Caki2 (cell line): ENCODE measurements around the gene WT1. TPM values are rescaled to one million over a fixed set of nuclear protein-coding genes. Genes with fewer than 3 reads are reported as not detected.

Source experiments
- DNase-seq: peaks from one replicate; pipeline ENCODE4 v3.0.0-alpha.2; 2015; ENCODE audit warnings: low read depth
- in situ Hi-C: cut with HindIII; loops from 2 replicates; pipeline ENCODE4 v1.10.0; 2016; ENCODE audit warnings: low sequenced_read_pairs, low pct_unique_long_range_greater_than_20kb, mixed read lengths
- total RNA-seq: library from RNA; depleted of rRNA; stranded (reverse); fragments of >200 nt; shearing (Covaris generic); gene quantifications from 2 replicates; pipeline ENCODE4 v1.2.3, GENCODE V29; 2014; ENCODE audit warnings: low replicate concordance

WT1 gene
- total RNA-seq, 1 experiment from 2014 or later: 0.64 TPM

GRCh38 chr11:32427935-32428664 lies 7.2 kb downstream of the WT1 start:
- in situ Hi-C loops: no loop called here
- DNase-seq: no peak

- in situ Hi-C loops: no loop called here
- DNase-seq: no peak
Measured at GRCh38 chr11:32427616-32427934, 7.8 kb downstream of the WT1 start.

- in situ Hi-C loops: no loop called here
- no peak for DNase-seq
Measured at GRCh38 chr11:32426819-32427615, 8.3 kb downstream of the WT1 start.

GRCh38 chr11:32426192-32426591 lies 9.1 kb downstream of the WT1 start:
- no peak for DNase-seq
- in situ Hi-C loops: no loop called here

- no peak for DNase-seq
- in situ Hi-C loops: no loop called here
Measured at GRCh38 chr11:32425761-32426160, 9.6 kb downstream of the WT1 start.

GRCh38 chr11:32422545-32422944 lies 12.8 kb downstream of the WT1 start:
- in situ Hi-C loops: no loop called here
- DNase-seq: no peak

- no peak for DNase-seq
- in situ Hi-C loops: no loop called here
Measured at GRCh38 chr11:32421992-32422391, 13.3 kb downstream of the WT1 start.

- in situ Hi-C loops: no loop called here
- DNase-seq: no peak
Measured at GRCh38 chr11:32420937-32421901, 14.1 kb downstream of the WT1 start.

- in situ Hi-C loops: no loop called here
- no peak for DNase-seq
Measured at GRCh38 chr11:32420139-32420538, 15.2 kb downstream of the WT1 start.

GRCh38 chr11:32418836-32419235 lies 16.5 kb downstream of the WT1 start:
- in situ Hi-C loops: no loop called here
- DNase-seq: no peak

- in situ Hi-C loops: no loop called here
- DNase-seq: no peak
Measured at GRCh38 chr11:32417806-32418205, 17.5 kb downstream of the WT1 start.

- no peak for DNase-seq
- in situ Hi-C loops: no loop called here
Measured at GRCh38 chr11:32416301-32416700, 19.0 kb downstream of the WT1 start.

- no peak for DNase-seq
- in situ Hi-C loops: no loop called here
Measured at GRCh38 chr11:32414925-32415324, 20.4 kb downstream of the WT1 start.

GRCh38 chr11:32411942-32412615 lies 23.3 kb downstream of the WT1 start:
- no peak for DNase-seq
- in situ Hi-C loops: no loop called here

GRCh38 chr11:32405592-32405991 lies 29.7 kb downstream of the WT1 start:
- no peak for DNase-seq
- in situ Hi-C loops: no loop called here

- in situ Hi-C loops: no loop called here
- DNase-seq: no peak
Measured at GRCh38 chr11:32402836-32403235, 32.5 kb downstream of the WT1 start.

- in situ Hi-C loops: no loop called here
Measured at GRCh38 chr11:32400670-32401369, 34.5 kb downstream of the WT1 start.

GRCh38 chr11:32400196-32400595 lies 35.1 kb downstream of the WT1 start:
- in situ Hi-C loops: no loop called here

More at GRCh38 chr11:32400670-32401369, 34.5 kb downstream of the WT1 start:
- no peak for DNase-seq

More at GRCh38 chr11:32400196-32400595, 35.1 kb downstream of the WT1 start:
- no peak for DNase-seq
